Measurements from ENCODE around the gene CAMK2G.
"Not testable (repeated sequence)": the region's sequence is repeated elsewhere in the genome, so short reads cannot be mapped to it uniquely, and the experiment has no call there.

CAMK2G gene

DNA sequence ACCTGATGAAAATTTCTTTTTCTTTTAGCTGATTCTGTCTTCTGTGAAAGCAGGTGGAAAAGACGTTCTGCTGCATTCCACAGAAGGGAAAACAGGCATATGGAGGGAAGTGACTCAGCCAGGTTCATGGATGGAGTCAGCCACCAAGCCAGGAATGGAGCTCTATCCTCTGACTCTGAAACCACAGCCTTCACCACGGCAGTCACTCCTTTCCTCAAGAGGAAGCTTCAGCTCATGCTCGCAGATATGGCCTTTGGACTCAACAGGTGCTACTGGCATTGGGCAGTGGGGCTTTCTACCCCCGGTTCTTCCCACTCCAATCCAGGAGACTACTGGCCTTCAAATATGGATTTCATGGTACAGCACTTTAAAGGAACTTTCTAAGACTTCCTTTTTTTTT lies 25.1 kb upstream of the CAMK2G start:
- Histone ChIP-seq H3K9me3 (ENCODE audit: control insufficient read depth, insufficient read depth, low read length) (no peaks in the 10 kb centered on the region), H3K4me1 (ENCODE audit: control insufficient read depth, insufficient read depth, low read length) (no peaks in the 10 kb centered on the region), H3K4me3 (ENCODE audit: low read depth, low read length) (no peak overlapping the region), H3K9ac (ENCODE audit: low read depth, low read length) (no peak overlapping the region), H3K27me3 (ENCODE audit: control insufficient read depth, insufficient read depth, low read length) (no peaks in the 10 kb centered on the region), H3K36me3 (ENCODE audit: control insufficient read depth, insufficient read depth, low read length) (no peaks in the 10 kb centered on the region)

DNA sequence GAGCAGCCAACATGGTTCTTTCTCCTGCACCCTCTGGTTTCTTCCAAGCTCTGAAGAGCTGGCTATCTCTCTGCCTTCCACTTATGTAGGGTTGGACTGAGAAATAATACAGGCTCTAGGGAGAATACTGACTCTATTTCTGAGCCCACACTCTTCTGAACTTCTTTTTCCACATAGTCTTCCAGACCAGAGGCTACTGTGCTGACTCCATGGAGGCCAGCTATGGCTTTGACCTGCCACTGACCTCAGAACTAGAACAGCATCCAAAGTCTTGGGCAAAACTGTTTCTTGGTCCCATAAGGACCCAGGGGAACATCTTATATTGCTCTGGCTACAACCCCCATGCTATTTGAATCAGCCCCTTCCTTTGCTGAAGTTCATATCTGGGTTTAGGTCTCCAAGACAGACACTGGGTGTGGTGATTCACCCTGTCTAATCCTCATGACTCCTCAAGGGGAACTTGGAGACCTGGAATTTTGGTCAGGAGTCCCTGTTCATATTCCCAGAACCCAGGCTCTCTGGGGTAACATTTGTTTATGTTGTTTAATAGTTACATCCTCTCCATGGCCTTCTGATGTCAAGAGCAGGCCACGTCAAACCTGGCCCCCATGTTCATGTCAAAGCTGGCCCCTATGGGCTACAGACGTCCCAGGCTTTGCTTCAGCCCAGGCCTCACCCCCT lies 24.5 kb upstream of the CAMK2G start:
- no peak overlapping the region for H3K4me3 ChIP-seq (ENCODE audit: low read depth, low read length)
- H3K9me3 ChIP-seq (ENCODE audit: control insufficient read depth, insufficient read depth, low read length): no peaks in the 10 kb centered on the region
- no peaks in the 10 kb centered on the region for H3K4me1 ChIP-seq (ENCODE audit: control insufficient read depth, insufficient read depth, low read length)
- H3K27me3 ChIP-seq (ENCODE audit: control insufficient read depth, insufficient read depth, low read length): no peaks in the 10 kb centered on the region
- peaks cover 2% of the 10 kb centered on the region for H3K36me3 ChIP-seq (ENCODE audit: control insufficient read depth, insufficient read depth, low read length)
- H3K9ac ChIP-seq (ENCODE audit: low read depth, low read length): no peak overlapping the region

DNA sequence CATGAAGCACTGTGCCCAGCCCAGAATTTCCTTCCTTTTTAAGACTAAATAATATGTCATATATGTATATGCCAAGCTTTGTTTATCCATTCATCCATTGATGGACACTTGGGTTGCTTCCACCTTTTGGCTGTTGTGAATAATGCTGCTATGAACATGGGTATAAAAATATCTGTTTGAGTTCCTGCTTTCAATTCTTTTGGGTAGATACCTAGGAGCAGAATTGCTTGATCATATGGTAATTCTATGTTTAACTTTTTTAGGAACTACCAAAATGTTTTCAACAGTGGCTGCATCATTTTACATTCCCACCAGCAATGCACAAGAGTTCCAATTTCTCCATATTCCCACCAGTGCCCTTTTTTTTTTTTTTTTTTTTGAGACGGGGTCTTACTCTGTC lies 23.3 kb upstream of the CAMK2G start:
- Histone ChIP-seq H3K9me3 (ENCODE audit: control insufficient read depth, insufficient read depth, low read length) (no peaks in the 10 kb centered on the region), H3K4me1 (ENCODE audit: control insufficient read depth, insufficient read depth, low read length) (no peaks in the 10 kb centered on the region), H3K9ac (ENCODE audit: low read depth, low read length) (no peak overlapping the region), H3K27me3 (ENCODE audit: control insufficient read depth, insufficient read depth, low read length) (no peaks in the 10 kb centered on the region), H3K36me3 (ENCODE audit: control insufficient read depth, insufficient read depth, low read length) (peaks cover 2% of the 10 kb centered on the region), H3K4me3 (ENCODE audit: low read depth, low read length) (no peak overlapping the region)

DNA sequence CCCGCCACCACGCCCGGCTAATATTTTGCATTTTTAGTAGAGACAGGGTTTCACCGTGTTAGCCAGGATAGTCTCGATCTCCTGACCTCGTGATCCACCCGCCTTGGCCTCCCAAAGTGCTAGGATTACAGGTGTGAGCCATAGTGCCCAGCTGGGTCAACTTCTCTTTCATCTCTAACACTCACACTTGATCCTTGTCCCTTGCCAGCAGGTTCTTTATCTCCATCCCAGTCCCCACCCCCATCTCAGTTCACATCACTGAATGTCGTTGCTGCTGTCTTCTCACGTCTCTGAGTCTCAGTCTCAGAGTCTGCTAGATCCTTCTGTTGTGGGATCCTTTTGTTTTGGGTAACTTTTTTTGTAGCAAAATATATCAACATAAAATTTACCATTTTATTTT lies 21.0 kb upstream of the CAMK2G start:
- not testable (repeated sequence) for H3K9me3 ChIP-seq (ENCODE audit: control insufficient read depth, insufficient read depth, low read length); H3K4me1 ChIP-seq (ENCODE audit: control insufficient read depth, insufficient read depth, low read length); H3K27me3 ChIP-seq (ENCODE audit: control insufficient read depth, insufficient read depth, low read length); H3K36me3 ChIP-seq (ENCODE audit: control insufficient read depth, insufficient read depth, low read length); H3K4me3 ChIP-seq (ENCODE audit: low read depth, low read length); H3K9ac ChIP-seq (ENCODE audit: low read depth, low read length)

DNA sequence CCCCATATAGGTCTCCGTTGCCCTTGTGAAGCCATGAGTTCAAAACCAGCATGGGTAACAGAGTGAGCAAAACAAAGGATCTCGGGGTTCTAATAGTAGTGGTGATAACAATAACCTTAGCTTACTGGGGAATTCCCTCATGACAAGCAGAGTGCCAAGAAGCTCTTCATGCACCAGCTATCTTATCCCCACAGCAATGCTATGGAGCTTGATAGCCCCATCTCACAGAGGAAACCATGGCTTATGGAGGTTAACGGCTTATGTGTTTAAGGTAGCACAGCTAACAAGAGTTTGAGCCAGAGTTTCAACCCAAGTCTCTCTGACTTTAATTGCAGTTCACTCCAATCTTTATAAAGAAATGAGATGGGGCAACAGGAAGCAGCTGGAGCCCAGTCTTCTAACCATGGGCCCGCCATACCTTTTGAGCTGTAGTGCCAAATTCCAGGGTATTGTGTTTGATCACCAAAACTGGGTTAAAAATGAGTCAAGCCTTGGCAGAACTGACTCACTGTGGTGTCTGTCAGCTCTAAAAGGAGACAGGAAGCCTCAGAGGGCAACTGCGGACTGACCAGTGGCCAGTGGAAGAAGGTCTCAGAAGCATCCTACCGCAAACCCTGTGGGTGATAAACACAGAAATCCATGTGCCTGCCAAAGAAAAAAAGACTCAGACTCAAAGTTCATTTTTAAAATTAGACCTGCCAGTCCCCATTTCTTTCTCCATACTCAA lies 20.1 kb upstream of the CAMK2G start:
- H3K27me3 ChIP-seq (ENCODE audit: control insufficient read depth, insufficient read depth, low read length): no peaks in the 10 kb centered on the region
- no peak overlapping the region for H3K9ac ChIP-seq (ENCODE audit: low read depth, low read length)
- no peaks in the 10 kb centered on the region for H3K9me3 ChIP-seq (ENCODE audit: control insufficient read depth, insufficient read depth, low read length)
- no peak overlapping the region for H3K4me3 ChIP-seq (ENCODE audit: low read depth, low read length)
- peaks cover 2% of the 10 kb centered on the region for H3K36me3 ChIP-seq (ENCODE audit: control insufficient read depth, insufficient read depth, low read length)
- no peaks in the 10 kb centered on the region for H3K4me1 ChIP-seq (ENCODE audit: control insufficient read depth, insufficient read depth, low read length)

DNA sequence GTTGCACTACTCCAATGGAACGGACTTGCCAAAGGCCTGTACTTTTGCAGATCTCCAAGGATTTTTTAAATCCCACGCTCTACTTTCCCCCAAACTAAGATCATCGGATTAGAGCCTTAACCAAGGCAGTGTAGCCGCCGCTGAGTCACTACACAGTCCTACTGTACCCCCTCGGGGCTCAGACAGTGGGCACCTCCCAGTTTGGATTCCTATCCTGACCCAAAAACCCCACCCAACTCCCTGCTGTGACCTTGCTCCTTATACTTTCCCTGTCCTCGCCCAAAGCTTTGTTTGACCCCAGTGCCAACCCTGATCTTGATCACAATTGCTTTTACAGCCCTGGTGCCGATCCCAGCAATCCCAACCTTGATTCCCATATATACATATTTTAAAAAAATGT lies 19.1 kb upstream of the CAMK2G start:
- H3K4me3 ChIP-seq (ENCODE audit: low read depth, low read length): no peak overlapping the region
- H3K27me3 ChIP-seq (ENCODE audit: control insufficient read depth, insufficient read depth, low read length): no peaks in the 10 kb centered on the region
- H3K36me3 ChIP-seq (ENCODE audit: control insufficient read depth, insufficient read depth, low read length): peaks cover 2% of the 10 kb centered on the region
- no peaks in the 10 kb centered on the region for H3K9me3 ChIP-seq (ENCODE audit: control insufficient read depth, insufficient read depth, low read length)
- H3K9ac ChIP-seq (ENCODE audit: low read depth, low read length): no peak overlapping the region
- H3K4me1 ChIP-seq (ENCODE audit: control insufficient read depth, insufficient read depth, low read length): no peaks in the 10 kb centered on the region

DNA sequence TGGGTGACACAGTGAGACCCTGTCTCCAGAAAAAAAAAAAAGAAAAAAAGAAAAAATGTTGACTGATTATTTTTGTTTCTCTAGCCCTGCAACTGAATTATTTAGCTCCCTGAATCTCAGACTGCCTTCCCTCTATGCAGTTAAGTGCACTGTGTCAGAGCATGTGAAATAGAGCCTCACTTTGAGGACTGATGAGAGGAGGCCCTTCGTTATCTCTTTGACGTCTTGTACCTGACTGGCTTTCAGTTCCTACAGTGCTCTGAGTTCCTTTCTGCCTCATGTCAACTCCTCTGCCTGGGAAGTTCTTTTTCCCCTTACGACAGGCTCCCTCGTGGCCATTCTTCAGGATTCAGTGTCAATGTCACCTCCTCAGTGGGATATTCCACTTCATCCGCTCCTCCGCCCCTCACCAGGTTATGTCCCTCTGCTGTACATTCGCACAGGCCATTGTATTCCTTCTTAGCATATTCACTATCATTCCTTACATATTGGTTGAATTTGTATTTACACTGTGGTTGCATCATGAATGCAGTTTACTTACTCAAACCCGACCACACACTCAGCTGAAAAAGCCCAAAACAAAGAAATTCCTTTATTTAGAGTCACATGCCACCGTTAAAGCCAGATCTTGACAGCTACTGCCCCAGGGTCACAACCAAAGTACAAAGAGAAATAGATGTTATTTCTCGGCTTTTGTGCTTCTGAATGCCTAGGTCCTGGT lies 18.1 kb upstream of the CAMK2G start:
- Histone ChIP-seq H3K9ac (ENCODE audit: low read depth, low read length) (no peak overlapping the region), H3K27me3 (ENCODE audit: control insufficient read depth, insufficient read depth, low read length) (no peaks in the 10 kb centered on the region), H3K36me3 (ENCODE audit: control insufficient read depth, insufficient read depth, low read length) (peaks cover 2% of the 10 kb centered on the region), H3K9me3 (ENCODE audit: control insufficient read depth, insufficient read depth, low read length) (no peaks in the 10 kb centered on the region), H3K4me1 (ENCODE audit: control insufficient read depth, insufficient read depth, low read length) (no peaks in the 10 kb centered on the region), H3K4me3 (ENCODE audit: low read depth, low read length) (no peak overlapping the region)

DNA sequence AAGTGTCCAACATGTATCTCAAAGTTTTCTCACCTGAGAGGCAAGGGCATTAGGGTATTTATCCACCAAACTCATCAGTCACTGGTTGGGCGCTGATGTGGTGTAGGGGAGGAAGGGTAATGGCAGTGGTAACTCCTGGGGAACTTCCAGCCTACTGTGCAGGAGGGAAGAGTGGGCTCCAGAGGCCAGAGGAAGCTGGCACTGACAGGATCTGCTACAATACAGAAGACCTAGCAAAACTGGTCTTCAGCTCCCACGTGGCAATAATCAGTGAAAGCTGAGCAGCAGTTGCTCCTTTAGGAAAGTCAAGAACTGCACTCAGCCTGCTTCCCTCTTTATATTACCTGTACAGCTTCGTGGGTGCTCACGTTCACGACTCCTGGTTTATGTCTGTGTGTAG lies 17.2 kb upstream of the CAMK2G start:
- peaks cover 2% of the 10 kb centered on the region for H3K36me3 ChIP-seq (ENCODE audit: control insufficient read depth, insufficient read depth, low read length)
- H3K4me3 ChIP-seq (ENCODE audit: low read depth, low read length): no peak overlapping the region
- H3K27me3 ChIP-seq (ENCODE audit: control insufficient read depth, insufficient read depth, low read length): no peaks in the 10 kb centered on the region
- no peak overlapping the region for H3K9ac ChIP-seq (ENCODE audit: low read depth, low read length)
- no peaks in the 10 kb centered on the region for H3K4me1 ChIP-seq (ENCODE audit: control insufficient read depth, insufficient read depth, low read length)
- no peaks in the 10 kb centered on the region for H3K9me3 ChIP-seq (ENCODE audit: control insufficient read depth, insufficient read depth, low read length)

DNA sequence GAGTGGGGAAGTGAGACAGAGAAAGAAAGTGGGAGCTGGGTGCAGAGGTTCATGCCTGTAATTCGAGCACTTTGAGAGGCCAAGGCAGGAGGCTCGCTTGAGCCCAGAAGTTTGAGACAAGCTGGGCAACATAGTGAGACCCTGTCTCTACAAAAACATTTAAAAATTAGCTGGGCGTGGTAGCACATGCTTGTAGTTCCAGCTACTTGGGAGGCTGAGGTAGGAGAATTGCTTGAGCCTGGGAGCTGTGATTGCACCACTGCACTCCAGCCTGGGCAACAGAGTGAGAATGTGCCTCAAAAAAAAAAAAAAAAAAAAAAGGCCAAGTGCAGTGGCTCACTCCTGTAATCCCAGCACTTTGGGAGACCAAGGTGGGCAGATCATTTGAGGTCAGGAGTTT lies 16.5 kb upstream of the CAMK2G start:
- H3K4me3 ChIP-seq (ENCODE audit: low read depth, low read length); H3K36me3 ChIP-seq (ENCODE audit: control insufficient read depth, insufficient read depth, low read length); H3K4me1 ChIP-seq (ENCODE audit: control insufficient read depth, insufficient read depth, low read length): not testable (repeated sequence)

DNA sequence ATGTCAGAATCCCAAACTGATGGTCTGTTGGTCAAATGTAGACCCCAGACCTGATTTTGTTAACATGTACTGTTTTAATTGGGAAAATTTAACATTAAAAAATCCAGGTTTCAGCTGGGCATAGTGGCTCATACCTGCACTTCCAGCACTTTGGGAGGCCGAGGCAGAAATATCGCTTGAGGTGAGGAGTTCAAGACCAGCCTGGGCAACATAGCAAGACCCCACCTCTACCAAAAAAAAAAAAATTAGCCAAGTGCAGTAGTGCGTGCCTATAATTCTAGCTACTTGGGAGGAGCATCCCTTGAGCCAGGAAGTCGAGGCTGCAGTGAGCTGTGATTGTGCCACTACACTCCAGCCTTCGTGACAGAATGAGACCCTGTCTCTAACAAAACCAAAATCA lies 15.9 kb upstream of the CAMK2G start:
- H3K4me3 ChIP-seq (ENCODE audit: low read depth, low read length): no peak overlapping the region
- H3K9me3 ChIP-seq (ENCODE audit: control insufficient read depth, insufficient read depth, low read length): no peaks in the 10 kb centered on the region
- H3K4me1 ChIP-seq (ENCODE audit: control insufficient read depth, insufficient read depth, low read length): no peaks in the 10 kb centered on the region
- H3K9ac ChIP-seq (ENCODE audit: low read depth, low read length): no peak overlapping the region
- peaks cover 2% of the 10 kb centered on the region for H3K36me3 ChIP-seq (ENCODE audit: control insufficient read depth, insufficient read depth, low read length)
- no peaks in the 10 kb centered on the region for H3K27me3 ChIP-seq (ENCODE audit: control insufficient read depth, insufficient read depth, low read length)

More for the DNA sequence above, 16.5 kb upstream of the CAMK2G start:
- not testable (repeated sequence) for H3K9ac ChIP-seq (ENCODE audit: low read depth, low read length); H3K9me3 ChIP-seq (ENCODE audit: control insufficient read depth, insufficient read depth, low read length); H3K27me3 ChIP-seq (ENCODE audit: control insufficient read depth, insufficient read depth, low read length)

DNA sequence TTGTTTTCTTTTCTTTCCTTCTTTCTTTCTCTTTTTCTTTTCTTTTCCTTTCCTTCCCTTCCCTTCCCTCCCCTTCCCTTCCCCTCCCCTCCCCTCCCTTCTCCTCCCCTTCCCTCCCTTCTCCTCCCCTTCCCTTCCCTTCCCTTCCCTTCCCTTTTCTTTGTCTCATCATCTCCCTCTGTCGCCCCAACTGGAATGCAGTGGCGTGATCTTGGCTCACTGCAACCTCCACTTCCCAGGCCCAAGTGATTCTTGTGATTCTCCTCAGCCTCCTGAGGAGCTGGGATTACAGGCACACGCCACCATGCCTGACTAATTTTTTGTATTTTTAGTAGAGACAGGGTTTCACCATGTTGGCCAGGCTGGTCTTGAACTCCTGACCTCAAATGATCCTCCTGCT lies 15.1 kb upstream of the CAMK2G start:
- not testable (repeated sequence) for H3K9me3 ChIP-seq (ENCODE audit: control insufficient read depth, insufficient read depth, low read length); H3K9ac ChIP-seq (ENCODE audit: low read depth, low read length); H3K36me3 ChIP-seq (ENCODE audit: control insufficient read depth, insufficient read depth, low read length); H3K27me3 ChIP-seq (ENCODE audit: control insufficient read depth, insufficient read depth, low read length); H3K4me3 ChIP-seq (ENCODE audit: low read depth, low read length); H3K4me1 ChIP-seq (ENCODE audit: control insufficient read depth, insufficient read depth, low read length)

DNA sequence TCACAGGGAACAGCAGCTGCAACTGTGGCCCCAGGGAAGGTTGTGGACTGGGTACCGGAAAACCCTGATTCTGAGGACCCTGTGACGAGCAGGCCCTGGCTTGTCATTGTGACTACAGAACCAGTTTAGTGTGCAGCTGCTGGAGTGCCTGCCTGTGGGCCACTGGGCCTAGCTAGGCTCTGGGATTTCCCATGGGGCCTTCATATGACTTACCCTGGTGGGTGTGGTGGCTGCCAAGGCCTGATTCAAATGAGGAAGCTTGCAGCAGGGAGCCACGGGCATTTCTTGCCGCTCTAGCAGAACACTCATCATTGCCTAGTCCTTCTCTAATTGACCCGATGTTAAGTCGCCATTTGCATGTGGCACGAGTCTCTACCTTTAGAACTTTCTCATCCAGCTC lies 14.7 kb upstream of the CAMK2G start:
- H3K4me3 ChIP-seq (ENCODE audit: low read depth, low read length): no peak overlapping the region
- no peaks in the 10 kb centered on the region for H3K36me3 ChIP-seq (ENCODE audit: control insufficient read depth, insufficient read depth, low read length)
- no peaks in the 10 kb centered on the region for H3K27me3 ChIP-seq (ENCODE audit: control insufficient read depth, insufficient read depth, low read length)
- no peaks in the 10 kb centered on the region for H3K9me3 ChIP-seq (ENCODE audit: control insufficient read depth, insufficient read depth, low read length)
- H3K4me1 ChIP-seq (ENCODE audit: control insufficient read depth, insufficient read depth, low read length): no peaks in the 10 kb centered on the region
- H3K9ac ChIP-seq (ENCODE audit: low read depth, low read length): no peak overlapping the region
